GM06990 (cell line): Measurements from ENCODE around the gene SCML2.
"Not testable (repeated sequence)": the region's sequence is repeated elsewhere in the genome, so short reads cannot be mapped to it uniquely, and the experiment has no call there.

Source experiments
- DNase-seq: peaks from one replicate; pipeline ENCODE4 v3.0.0-alpha.2; 2011; ENCODE audit not compliant: insufficient read length; ENCODE audit errors: extremely low read depth
- H3K27me3 ChIP-seq: replicated peaks from 2 replicates; pipeline ENCODE4 v1.6.0; 2011; ENCODE audit warnings: low read length; ENCODE audit not compliant: control insufficient read depth, insufficient read depth
- H3K36me3 ChIP-seq: 2 replicates; pipeline ENCODE4 v1.5.1; 2011; ENCODE audit warnings: low read length; ENCODE audit not compliant: control insufficient read depth, insufficient read depth
- H3K4me3 ChIP-seq: replicated peaks from 2 replicates; pipeline ENCODE4 v1.5.1; 2011; ENCODE audit warnings: low read depth, mild to moderate bottlenecking, control low read depth, low read length
- CTCF ChIP-seq: IDR thresholded peaks from 2 replicates; pipeline ENCODE4 v1.5.1; 2011; ENCODE audit warnings: low read length, control low read depth, mild to moderate bottlenecking, inconsistent platforms; ENCODE audit not compliant: insufficient read depth, poor library complexity, severe bottlenecking

The SCML2 gene

DNA sequence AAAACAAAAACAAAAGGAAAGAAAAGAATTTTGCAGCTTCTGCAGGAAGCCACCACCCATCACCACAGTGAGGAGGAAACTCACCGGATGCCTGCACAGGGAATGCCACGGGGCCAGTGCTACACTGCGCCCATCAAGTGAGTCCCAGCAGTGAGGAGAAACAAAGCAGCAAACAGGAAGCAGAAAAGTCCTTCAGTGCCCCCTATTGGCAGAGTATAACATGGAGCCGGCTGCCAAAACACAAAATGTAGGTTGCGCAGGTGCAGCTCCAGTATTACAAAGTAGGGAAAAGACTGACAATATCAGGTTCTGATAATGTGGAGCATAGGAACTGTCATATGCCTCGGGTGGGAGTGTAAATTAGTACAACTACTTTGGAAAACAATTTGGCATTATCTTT lies 23.3 kb upstream of the SCML2 start:
- DNase-seq: no peak
- peak; percentile 60 for TF ChIP-seq CTCF
- no peaks in the 10 kb centered on the region for H3K27me3 ChIP-seq
- no peaks in the 10 kb centered on the region for H3K36me3 ChIP-seq
- H3K4me3 ChIP-seq: no peak overlapping the region

DNA sequence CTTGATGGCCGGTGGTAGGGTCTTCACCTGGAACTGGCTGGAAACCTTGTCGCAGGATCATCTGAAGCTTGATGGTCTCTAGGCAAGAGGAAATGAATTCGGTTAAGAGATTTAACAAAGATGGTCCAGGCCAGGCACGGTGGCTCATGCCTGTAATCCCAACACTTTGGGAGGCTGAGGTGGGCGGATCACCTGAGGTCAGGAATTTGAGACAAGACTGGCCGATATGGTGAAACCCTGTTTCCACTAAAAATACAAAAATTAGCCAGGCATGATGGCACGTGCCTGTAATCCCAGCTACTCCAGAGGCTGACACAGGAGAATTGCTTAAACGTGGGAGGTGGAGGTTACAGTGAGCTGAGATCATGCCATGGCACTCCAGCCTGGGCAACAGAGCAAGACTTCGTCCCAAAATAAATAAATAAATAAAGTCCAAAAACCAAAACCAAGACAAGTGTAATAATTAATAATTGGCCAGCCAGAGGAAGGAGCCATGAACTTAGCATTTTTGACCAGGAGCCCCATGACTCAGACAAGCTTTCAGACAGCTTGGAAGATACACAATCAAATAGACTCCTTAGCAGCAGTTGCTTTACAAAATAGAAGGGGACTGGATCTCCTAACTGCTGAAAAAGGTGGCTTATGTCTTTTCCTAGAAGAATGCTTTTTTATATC lies 20.8 kb upstream of the SCML2 start:
- not testable (repeated sequence) for H3K4me3 ChIP-seq, DNase-seq, H3K36me3 ChIP-seq, H3K27me3 ChIP-seq

GRCh38 chrX:18369096-18369495 lies 14.6 kb upstream of the SCML2 start:
- H3K27me3 ChIP-seq, DNase-seq, H3K36me3 ChIP-seq, H3K4me3 ChIP-seq: not testable (repeated sequence)

- no peaks in the 10 kb centered on the region for H3K27me3 ChIP-seq
- TF ChIP-seq CTCF: no peak
- no peaks in the 10 kb centered on the region for H3K36me3 ChIP-seq
- H3K4me3 ChIP-seq: no peak overlapping the region
- DNase-seq: no peak
Observed at GRCh38 chrX:18368402-18368801, 13.9 kb upstream of the SCML2 start.

DNA sequence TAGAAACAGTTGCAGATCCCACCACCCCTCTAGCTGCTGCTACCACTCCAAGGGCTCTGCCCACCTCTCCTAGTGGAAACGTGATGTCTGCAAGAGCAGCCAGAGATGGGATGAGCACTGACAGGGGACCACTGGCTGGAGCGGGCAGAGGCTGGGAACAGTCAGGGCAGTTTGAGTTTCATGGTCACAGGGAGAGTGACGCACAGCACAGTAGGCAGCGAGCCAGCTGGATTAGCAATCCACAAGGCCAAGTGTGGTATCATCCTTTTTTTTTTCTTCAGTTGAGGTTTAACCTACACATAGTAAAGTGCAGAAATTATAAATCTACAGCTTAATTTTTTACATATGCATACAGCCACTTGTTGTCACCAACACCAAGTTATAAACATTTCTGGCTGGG lies 6.4 kb upstream of the SCML2 start:
- Histone ChIP-seq H3K27me3 (no peaks in the 10 kb centered on the region; the same call in 1 of the 2 replicates), H3K36me3 (no peaks in the 10 kb centered on the region), H3K4me3 (no peak overlapping the region)
- no peak for DNase-seq
- no peak for TF ChIP-seq CTCF

- Histone ChIP-seq H3K36me3 (no peaks in the 10 kb centered on the region), H3K27me3 (no peaks in the 10 kb centered on the region), H3K4me3 (peak overlapping the region; percentile 60)
- no peak for DNase-seq
- peak; percentile 8 for TF ChIP-seq CTCF
Observed at GRCh38 chrX:18353931-18354368, 538 bp downstream of the SCML2 start.

DNA sequence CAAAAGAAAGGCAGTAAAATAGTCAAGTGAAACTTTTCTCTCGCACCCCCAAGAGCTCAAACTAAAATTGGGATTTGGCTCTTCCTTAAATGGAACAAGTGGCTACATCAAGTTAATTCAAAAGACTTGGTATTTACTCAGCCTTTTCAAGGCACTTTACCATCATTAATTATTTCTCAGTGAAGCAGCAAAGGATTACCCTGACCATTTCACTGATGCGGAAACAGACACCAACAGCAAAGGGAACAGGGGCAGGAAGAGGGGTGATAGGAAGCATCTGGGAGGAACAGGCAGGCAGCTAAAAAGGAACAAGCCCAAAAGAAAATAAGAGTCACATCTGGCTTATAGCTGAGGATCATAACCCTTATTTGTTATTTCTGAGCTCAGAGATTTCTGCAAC lies 2.7 kb downstream of the SCML2 start:
- H3K4me3 ChIP-seq: no peak overlapping the region
- H3K36me3 ChIP-seq: no peaks in the 10 kb centered on the region

More for the DNA sequence above, 2.7 kb downstream of the SCML2 start:
- H3K27me3 ChIP-seq: no peaks in the 10 kb centered on the region
- no peak for TF ChIP-seq CTCF
- DNase-seq: no peak
